GM18526 (cell line): Measurements from ENCODE around the gene TNIK.

ENCODE experiments used
- POLR2A ChIP-seq: IDR thresholded peaks from 3 replicates; pipeline ENCODE4 v1.6.1; 2011; ENCODE audit not compliant: insufficient read length; ENCODE audit errors: extremely low read depth

The TNIK gene

GRCh38 chr3:171458071-171458863, 1.9 kb downstream of the TNIK start:
- no peak for TF ChIP-seq POLR2A

- no peak for TF ChIP-seq POLR2A
Measured at GRCh38 chr3:171457607-171458061, 2.6 kb downstream of the TNIK start.

GRCh38 chr3:171456765-171457606, 3.2 kb downstream of the TNIK start:
- TF ChIP-seq POLR2A, result no peak

- TF ChIP-seq POLR2A, result no peak
Measured at GRCh38 chr3:171455603-171456550, 4.3 kb downstream of the TNIK start.

- no peak for TF ChIP-seq POLR2A
Measured at GRCh38 chr3:171454041-171454440, 6.2 kb downstream of the TNIK start.

GRCh38 chr3:171453180-171453886, 6.9 kb downstream of the TNIK start:
- no peak for TF ChIP-seq POLR2A

GRCh38 chr3:171452328-171452727, 7.9 kb downstream of the TNIK start:
- TF ChIP-seq POLR2A, result no peak

GRCh38 chr3:171451915-171452314, 8.3 kb downstream of the TNIK start:
- no peak for TF ChIP-seq POLR2A

GRCh38 chr3:171446801-171447578, 13.2 kb downstream of the TNIK start:
- no peak for TF ChIP-seq POLR2A

- TF ChIP-seq POLR2A, result no peak
Measured at GRCh38 chr3:171446301-171446700, 13.9 kb downstream of the TNIK start.

- TF ChIP-seq POLR2A, result no peak
Measured at GRCh38 chr3:171445620-171446204, 14.5 kb downstream of the TNIK start.

GRCh38 chr3:171444001-171444690, 16.1 kb downstream of the TNIK start:
- no peak for TF ChIP-seq POLR2A
